IMR-90 (cell line): ENCODE results near the gene SLC22A7. TPM values are rescaled to one million over a fixed set of nuclear protein-coding genes. Genes with fewer than 3 reads are reported as not detected.

Experiments
- ATAC-seq: fragments of 200-7000 bp; cut with Tn5 transposase; 2 replicates; pipeline ENCODE4 v1.9.1; 2020; ENCODE audit warnings: low read depth, mild to moderate bottlenecking, moderate library complexity
- BruUV-seq: library from RNA; stranded (reverse); fragments of 400-500 nt; replicated peaks from 2 replicates; lab custom pipeline; 2021; lab: Mats Ljungman, UMichigan
- CTCF ChIA-PET: fragments of 300-600 bp; formaldehyde crosslinking; extraction: SDS; loops from one replicate; lab custom pipeline; 2021; ENCODE audit warnings: antibody characterized with exemption; lab: Yijun Ruan, JAX
- POLR2A ChIA-PET: fragments of 300-600 bp; sonication (Branson Sonifier 250); formaldehyde crosslinking; loops from one replicate; lab custom pipeline; 2022; ENCODE audit warnings: antibody characterized with exemption; ENCODE audit not compliant: unreplicated experiment; lab: Charles Lee
- DNase-seq: peaks from one replicate; pipeline ENCODE4 v3.0.0; 2013
- H2AFZ ChIP-seq: replicated peaks from 2 replicates; pipeline ENCODE3; 2013; ENCODE audit warnings: low read length, mild to moderate bottlenecking; ENCODE audit not compliant: poor library complexity
- H2AK5ac ChIP-seq: 2 replicates; pipeline ENCODE4 v1.6.1; 2013; ENCODE audit warnings: low read depth, low read length, inconsistent platforms
- H2AK9ac ChIP-seq: replicated peaks from 2 replicates; pipeline ENCODE3; 2013; ENCODE audit warnings: mild to moderate bottlenecking, low read depth, low read length, moderate library complexity; ENCODE audit not compliant: poor library complexity
- H2BK120ac ChIP-seq: 2 replicates; pipeline ENCODE4 v1.6.1; 2013; ENCODE audit warnings: low read depth, low read length, inconsistent platforms
- H2BK15ac ChIP-seq: 3 replicates; pipeline ENCODE4 v1.6.1; 2013; ENCODE audit warnings: low read depth, low read length, inconsistent platforms
- H2BK20ac ChIP-seq: 2 replicates; pipeline ENCODE4 v1.6.1; 2013; ENCODE audit warnings: low read depth, mild to moderate bottlenecking, inconsistent platforms, low read length, moderate library complexity
- H2BK5ac ChIP-seq: 2 replicates; pipeline ENCODE4 v1.6.1; 2013; ENCODE audit warnings: mild to moderate bottlenecking, low read depth, low read length, inconsistent platforms; ENCODE audit not compliant: poor library complexity, severe bottlenecking
- H3K14ac ChIP-seq: replicated peaks from 2 replicates; pipeline ENCODE4 v1.6.1; 2013; ENCODE audit warnings: low read depth, low read length, inconsistent platforms
- H3K18ac ChIP-seq: 2 replicates; pipeline ENCODE4 v1.6.1; 2013; ENCODE audit warnings: low read depth, low read length, control low read depth
- H3K23ac ChIP-seq: 2 replicates; pipeline ENCODE4 v1.6.1; 2013; ENCODE audit warnings: low read depth, low read length, inconsistent platforms
- H3K27ac ChIP-seq: 2 replicates; pipeline ENCODE4 v1.5.1; 2013; ENCODE audit warnings: mild to moderate bottlenecking, control low read depth, low read length; ENCODE audit not compliant: insufficient read depth
- H3K27me3 ChIP-seq: 2 replicates; pipeline ENCODE4 v1.6.1; 2013; ENCODE audit warnings: low read length; ENCODE audit not compliant: control insufficient read depth, insufficient read depth
- H3K36me3 ChIP-seq: 2 replicates; pipeline ENCODE4 v1.6.1; 2013; ENCODE audit warnings: low read length, mixed read lengths; ENCODE audit not compliant: control insufficient read depth, insufficient read depth
- H3K4ac ChIP-seq: 2 replicates; pipeline ENCODE4 v1.6.1; 2013; ENCODE audit warnings: low read depth, low read length, inconsistent platforms
- H3K4me1 ChIP-seq: 2 replicates; pipeline ENCODE4 v1.6.1; 2013; ENCODE audit warnings: low read length, mixed read lengths; ENCODE audit not compliant: control insufficient read depth, insufficient read depth
- H3K4me2 ChIP-seq: 2 replicates; pipeline ENCODE4 v1.6.1; 2013; ENCODE audit warnings: low read depth, mild to moderate bottlenecking, control low read depth, low read length, moderate library complexity
- H3K4me3 ChIP-seq: 2 replicates; pipeline ENCODE4 v1.5.1; 2013; ENCODE audit warnings: low read depth, mild to moderate bottlenecking, control low read depth, low read length, moderate library complexity; ENCODE audit not compliant: insufficient read depth
- H3K56ac ChIP-seq: 2 replicates; pipeline ENCODE4 v1.6.1; 2013; ENCODE audit warnings: low read length, inconsistent platforms; ENCODE audit not compliant: insufficient read depth; ENCODE audit errors: extremely low read depth
- H3K79me1 ChIP-seq, 2 experiments: 2 replicates each; pipeline ENCODE4 v1.6.1; 2013; ENCODE audit warnings: low read length in 2 of 2, inconsistent platforms in 1 of 2, low read depth in 1 of 2
- H3K9ac ChIP-seq: 2 replicates; pipeline ENCODE4 v1.6.1; 2013; ENCODE audit warnings: low read depth, low read length, control low read depth
- H3K9me1 ChIP-seq: 2 replicates; pipeline ENCODE4 v1.6.1; 2013; ENCODE audit warnings: low read length, inconsistent platforms; ENCODE audit not compliant: insufficient read depth
- H3K9me3 ChIP-seq: 2 replicates; pipeline ENCODE4 v1.6.1; 2013; ENCODE audit warnings: low read length; ENCODE audit not compliant: control insufficient read depth, insufficient read depth
- H4K20me1 ChIP-seq: 2 replicates; pipeline ENCODE4 v1.6.1; 2013; ENCODE audit warnings: low read length, inconsistent platforms; ENCODE audit not compliant: insufficient read depth
- H4K5ac ChIP-seq: 2 replicates; pipeline ENCODE4 v1.6.1; 2013; ENCODE audit warnings: mild to moderate bottlenecking, low read depth, low read length, control low read depth
- H4K8ac ChIP-seq, 2 experiments: 2 replicates each; pipeline ENCODE4 v1.6.1; 2013; ENCODE audit warnings: low read depth in 2 of 2, low read length in 2 of 2, control low read depth in 1 of 2, inconsistent platforms in 1 of 2
- H4K91ac ChIP-seq: 2 replicates; pipeline ENCODE4 v1.6.1; 2013; ENCODE audit warnings: low read depth, low read length, inconsistent platforms; ENCODE audit not compliant: insufficient read depth
- BHLHE40 ChIP-seq: fragments of 150-350 bp; IDR thresholded peaks from 2 replicates; pipeline ENCODE4 v1.6.1; 2016; ENCODE audit warnings: mild to moderate bottlenecking, low read depth, low read length
- CEBPB ChIP-seq: IDR thresholded peaks from 2 replicates; pipeline ENCODE4 v1.6.1; 2012; ENCODE audit warnings: low read depth, low read length, improper control_type of control experiment
- CHD1 ChIP-seq: IDR thresholded peaks from 2 replicates; pipeline ENCODE4 v1.6.1; 2012; ENCODE audit warnings: low read depth, low read length, improper control_type of control experiment
- CTCF ChIP-seq: conservative IDR thresholded peaks from 2 replicates; pipeline ENCODE4 v1.5.1; 2012; ENCODE audit warnings: mild to moderate bottlenecking, low read depth, low read length, improper control_type of control experiment
- ELK1 ChIP-seq: fragments of 150-350 bp; IDR thresholded peaks from 2 replicates; pipeline ENCODE4 v1.6.1; 2016; ENCODE audit warnings: low read depth, mild to moderate bottlenecking, low read length, moderate library complexity, borderline replicate concordance
- FOS ChIP-seq: fragments of 150-350 bp; IDR thresholded peaks from 2 replicates; pipeline ENCODE4 v1.6.1; 2016; ENCODE audit warnings: low read depth, low read length
- MAFK ChIP-seq: IDR thresholded peaks from 2 replicates; pipeline ENCODE4 v1.6.1; 2012; ENCODE audit warnings: low read depth, low read length, improper control_type of control experiment
- MAZ ChIP-seq: IDR thresholded peaks from 2 replicates; pipeline ENCODE4 v1.6.1; 2012; ENCODE audit warnings: low read depth, mild to moderate bottlenecking, low read length, improper control_type of control experiment, moderate library complexity, borderline replicate concordance
- MXI1 ChIP-seq: IDR thresholded peaks from 2 replicates; pipeline ENCODE4 v1.6.1; 2012; ENCODE audit warnings: low read depth, mild to moderate bottlenecking, low read length, moderate library complexity, borderline replicate concordance
- NFE2L2 ChIP-seq: fragments of 150-350 bp; IDR thresholded peaks from 2 replicates; pipeline ENCODE4 v1.6.1; 2016; ENCODE audit warnings: low read depth, mild to moderate bottlenecking, low read length
- POLR2A ChIP-seq: IDR thresholded peaks from 2 replicates; pipeline ENCODE4 v1.6.1; 2012; ENCODE audit warnings: mild to moderate bottlenecking, low read depth, low read length
- RAD21 ChIP-seq: IDR thresholded peaks from 2 replicates; pipeline ENCODE4 v1.6.1; 2012; ENCODE audit warnings: low read length, improper control_type of control experiment
- RCOR1 ChIP-seq: IDR thresholded peaks from 2 replicates; pipeline ENCODE4 v1.6.1; 2012; ENCODE audit warnings: mild to moderate bottlenecking, low read length, improper control_type of control experiment; ENCODE audit not compliant: insufficient replicate concordance
- RFX5 ChIP-seq: IDR thresholded peaks from 2 replicates; pipeline ENCODE4 v1.8.0; 2012; ENCODE audit warnings: low read depth, mild to moderate bottlenecking, low read length, moderate library complexity
- SMC3 ChIP-seq: fragments of 150-350 bp; IDR thresholded peaks from 2 replicates; pipeline ENCODE4 v1.6.1; 2016; ENCODE audit warnings: low read depth, mild to moderate bottlenecking, antibody characterized with exemption, low read length, moderate library complexity
- WGBS, 2 experiments: methylation state at CpG; one replicate each; pipeline versions ENCODE4 v1.1.5 to v1.1.7; 2013; ENCODE audit warnings: missing lambda C conversion rate in 2 of 2; ENCODE audit not compliant: insufficient read length in 1 of 2; ENCODE audit errors: extremely low coverage in 2 of 2; 5-methylcytosine and 5-hydroxymethylcytosine counted together
- dilution Hi-C: fragments of 300-500 bp; cut with HindIII; formaldehyde crosslinking; loops from one replicate; pipeline ENCODE4 v1.14.3; 2018; ENCODE audit warnings: low sequenced_read_pairs; ENCODE audit not compliant: unreplicated experiment
- in situ Hi-C: fragments of 300-500 bp; cut with MboI; formaldehyde crosslinking; loops from 3 replicates; pipeline ENCODE4 v1.14.3; 2019; ENCODE audit warnings: low sequenced_read_pairs, inconsistent platforms, mixed read lengths
- intact Hi-C: fragments of 100-400 bp; cut with micrococcal nuclease; formaldehyde crosslinking; loops from 2 replicates; pipeline ENCODE4 v1.10.0; 2022
- polyA plus RNA-seq, 3 experiments: library from polyadenylated mRNA; depleted of rRNA; stranded (reverse); fragments of >200 nt; gene quantifications; 2 replicates each; pipeline ENCODE4 v1.2.3, GENCODE V29; 2012; ENCODE audit warnings: low replicate concordance in 1 of 3
- total RNA-seq: library from RNA; depleted of rRNA; stranded (reverse); fragments of >200 nt; gene quantifications from 2 replicates; pipeline ENCODE4 v1.2.3, GENCODE V29; 2012
- TF ChIP-seq, protein P1 (sequence below): fragments of 150-350 bp; IDR thresholded peaks from 2 replicates; pipeline ENCODE4 v1.6.1; 2017; ENCODE audit warnings: mild to moderate bottlenecking, antibody characterized with exemption, low read length, low read depth

Gene SLC22A7
- total and polyA plus RNA-seq, 2 of the 4 experiments (the other 2 are of a cell fraction), result not detected

GRCh38 chr6:43296780-43297497, 1.1 kb upstream of the SLC22A7 start:
- Histone ChIP-seq H2BK15ac (no peak overlapping the region), H3K56ac (no peak overlapping the region), H4K91ac (no peak overlapping the region), H3K4me2 (no peak overlapping the region), H4K8ac (no peak overlapping the region), H3K79me1 (no peaks in the 10 kb centered on the region), H3K27me3 (peaks cover 60% of the 10 kb centered on the region), H3K14ac (no peak overlapping the region), H3K27ac (no peak overlapping the region), H3K18ac (no peak overlapping the region), H2BK5ac (no peak overlapping the region), H2AFZ (no peak overlapping the region), H3K23ac (no peak overlapping the region), H3K9me3 (no peaks in the 10 kb centered on the region), H3K4me3 (no peak overlapping the region), H3K9me1 (no peaks in the 10 kb centered on the region), H2BK20ac (no peak overlapping the region), H2BK120ac (no peak overlapping the region), H3K4me1 (no peaks in the 10 kb centered on the region), H3K9ac (no peak overlapping the region), H3K36me3 (no peaks in the 10 kb centered on the region), H2AK9ac (no peak overlapping the region), H3K4ac (no peak overlapping the region), H4K20me1 (no peaks in the 10 kb centered on the region), H2AK5ac (no peak overlapping the region), H4K5ac (no peak overlapping the region)
- ATAC-seq (no peak), DNase-seq (no peak)
- BruUV-seq, result no TSS peak
- TF ChIP-seq, protein P1, sequence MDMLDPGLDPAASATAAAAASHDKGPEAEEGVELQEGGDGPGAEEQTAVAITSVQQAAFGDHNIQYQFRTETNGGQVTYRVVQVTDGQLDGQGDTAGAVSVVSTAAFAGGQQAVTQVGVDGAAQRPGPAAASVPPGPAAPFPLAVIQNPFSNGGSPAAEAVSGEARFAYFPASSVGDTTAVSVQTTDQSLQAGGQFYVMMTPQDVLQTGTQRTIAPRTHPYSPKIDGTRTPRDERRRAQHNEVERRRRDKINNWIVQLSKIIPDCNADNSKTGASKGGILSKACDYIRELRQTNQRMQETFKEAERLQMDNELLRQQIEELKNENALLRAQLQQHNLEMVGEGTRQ, result no peak
- TF ChIP-seq MAFK (no peak), RAD21 (no peak), ELK1 (no peak), NFE2L2 (no peak), BHLHE40 (no peak), CHD1 (no peak), RCOR1 (no peak), CTCF (no peak), MAZ (no peak), MXI1 (no peak), POLR2A (no peak), SMC3 (no peak), RFX5 (no peak), CEBPB (no peak), FOS (no peak)
- intact Hi-C loops (no loop called here), dilution Hi-C loops (no loop called here), in situ Hi-C loops (no loop called here)
- CTCF ChIA-PET, result no interaction called here
- no CpG with 5 or more reads among the region's 5 CpGs for WGBS, 2 experiments
- POLR2A ChIA-PET, result no interaction called here
